Large intestine (tissue), 3 donors: Measurements from ENCODE around the gene UBE2I. TPM values are rescaled to one million over a fixed set of nuclear protein-coding genes. Genes with fewer than 3 reads are reported as not detected.
"Not testable (repeated sequence)": the region's sequence is repeated elsewhere in the genome, so short reads cannot be mapped to it uniquely, and the experiment has no call there.

Experiments used
- DNase-seq, 2 donors: peaks; one replicate each; pipeline versions ENCODE4 v3.0.0 to v3.0.0-alpha.2; 2013
- H3K27ac ChIP-seq: one replicate; pipeline ENCODE4 v1.5.1; 2013; ENCODE audit warnings: low read length
- H3K27me3 ChIP-seq: 2 replicates; pipeline ENCODE4 v1.6.1; 2013; ENCODE audit warnings: low read length; ENCODE audit not compliant: control insufficient read depth, insufficient read depth
- H3K36me3 ChIP-seq: 2 replicates; pipeline ENCODE4 v1.6.1; 2013; ENCODE audit warnings: low read length; ENCODE audit not compliant: control insufficient read depth, insufficient read depth
- H3K4me1 ChIP-seq: one replicate; pipeline ENCODE4 v1.6.1; 2013; ENCODE audit warnings: low read length; ENCODE audit not compliant: control insufficient read depth, insufficient read depth
- H3K4me3 ChIP-seq: one replicate; pipeline ENCODE4 v1.5.1; 2013; ENCODE audit warnings: low read length
- H3K9me3 ChIP-seq: one replicate; pipeline ENCODE4 v1.6.1; 2013; ENCODE audit warnings: mild to moderate bottlenecking, low read depth, low read length, moderate library complexity; ENCODE audit not compliant: control insufficient read depth
- WGBS: methylation state at CpG from one replicate; pipeline ENCODE4 v1.1.5; 2013; ENCODE audit warnings: low lambda C conversion rate; ENCODE audit not compliant: insufficient coverage; 5-methylcytosine and 5-hydroxymethylcytosine counted together
- polyA plus RNA-seq: library from polyadenylated mRNA; unstranded; fragments of 120-200 nt; gene quantifications from one replicate; pipeline ENCODE4 v1.2.1, GENCODE V29; 2013

UBE2I gene
- polyA plus RNA-seq, 1 donor = 130 TPM

- no peak for DNase-seq
- H3K27ac ChIP-seq = no peak overlapping the region
- 100% methylated on average over 4 of the region's 16 CpGs for WGBS
- no peaks in the 10 kb centered on the region for H3K4me1 ChIP-seq
- H3K36me3 ChIP-seq = no peaks in the 10 kb centered on the region
- H3K27me3 ChIP-seq = peaks cover 34% of the 10 kb centered on the region
- H3K9me3 ChIP-seq = peaks cover 4% of the 10 kb centered on the region
- H3K4me3 ChIP-seq = no peak overlapping the region
Observed at GRCh38 chr16:1264345-1265089, 44.9 kb upstream of the UBE2I start.

- Histone ChIP-seq H3K9me3 (peaks cover 4% of the 10 kb centered on the region), H3K27ac (no peak overlapping the region), H3K4me1 (no peaks in the 10 kb centered on the region), H3K36me3 (no peaks in the 10 kb centered on the region), H3K4me3 (no peak overlapping the region), H3K27me3 (peaks cover 28% of the 10 kb centered on the region)
- no peak for DNase-seq
- WGBS = no CpG with 5 or more reads among the region's 13 CpGs
Observed at GRCh38 chr16:1265090-1265630, 44.3 kb upstream of the UBE2I start.

GRCh38 chr16:1265826-1266225, 43.6 kb upstream of the UBE2I start:
- H3K4me1 ChIP-seq = no peaks in the 10 kb centered on the region
- H3K4me3 ChIP-seq = no peak overlapping the region
- no peak overlapping the region for H3K27ac ChIP-seq
- peaks cover 4% of the 10 kb centered on the region for H3K9me3 ChIP-seq
- DNase-seq = no peak
- WGBS = no CpG with 5 or more reads among the region's 19 CpGs
- no peaks in the 10 kb centered on the region for H3K36me3 ChIP-seq
- H3K27me3 ChIP-seq = peaks cover 21% of the 10 kb centered on the region

GRCh38 chr16:1269418-1269817, 40.0 kb upstream of the UBE2I start:
- no CpG with 5 or more reads among the region's 7 CpGs for WGBS
- H3K4me1 ChIP-seq = peaks cover 12% of the 10 kb centered on the region
- not testable (repeated sequence) for H3K4me3 ChIP-seq, H3K27ac ChIP-seq, H3K9me3 ChIP-seq, DNase-seq, H3K36me3 ChIP-seq, H3K27me3 ChIP-seq

- Histone ChIP-seq H3K27ac (no peak overlapping the region), H3K9me3 (no peaks in the 10 kb centered on the region), H3K27me3 (no peaks in the 10 kb centered on the region), H3K4me3 (no peak overlapping the region), H3K36me3 (no peaks in the 10 kb centered on the region), H3K4me1 (peaks cover 12% of the 10 kb centered on the region)
- DNase-seq = no peak
- WGBS = 59% methylated on average over 5 of the region's 12 CpGs
Observed at GRCh38 chr16:1271380-1271723, 38.1 kb upstream of the UBE2I start.

GRCh38 chr16:1271724-1272413, 37.6 kb upstream of the UBE2I start:
- not testable (repeated sequence) for H3K27ac ChIP-seq, H3K36me3 ChIP-seq, H3K4me3 ChIP-seq, H3K27me3 ChIP-seq, H3K9me3 ChIP-seq
- peak; percentile 42 to 73 for DNase-seq
- H3K4me1 ChIP-seq = peaks cover 12% of the 10 kb centered on the region
- WGBS = no CpG with 5 or more reads among the region's 19 CpGs

- DNase-seq = no peak
- H3K9me3 ChIP-seq = no peaks in the 10 kb centered on the region
- no peaks in the 10 kb centered on the region for H3K36me3 ChIP-seq
- H3K27me3 ChIP-seq = peaks cover under 1% of the 10 kb centered on the region
- H3K27ac ChIP-seq = no peak overlapping the region
- peaks cover 12% of the 10 kb centered on the region for H3K4me1 ChIP-seq
- 100% methylated on average over 3 of the region's 9 CpGs for WGBS
- H3K4me3 ChIP-seq = no peak overlapping the region
Observed at GRCh38 chr16:1272453-1273198, 36.8 kb upstream of the UBE2I start.

- no CpG with 5 or more reads among the region's 15 CpGs for WGBS
- H3K27ac ChIP-seq = no peak overlapping the region
- H3K4me3 ChIP-seq = no peak overlapping the region
- DNase-seq = no peak
- H3K9me3 ChIP-seq = no peaks in the 10 kb centered on the region
- peaks cover 12% of the 10 kb centered on the region for H3K4me1 ChIP-seq
- H3K36me3 ChIP-seq = no peaks in the 10 kb centered on the region
- H3K27me3 ChIP-seq = peaks cover 7% of the 10 kb centered on the region
Observed at GRCh38 chr16:1273816-1274215, 35.6 kb upstream of the UBE2I start.

GRCh38 chr16:1274767-1275166, 34.7 kb upstream of the UBE2I start:
- peaks cover 12% of the 10 kb centered on the region for H3K4me1 ChIP-seq
- H3K36me3 ChIP-seq = no peaks in the 10 kb centered on the region
- H3K27me3 ChIP-seq = peaks cover 7% of the 10 kb centered on the region
- DNase-seq = no peak
- no peak overlapping the region for H3K4me3 ChIP-seq
- no peaks in the 10 kb centered on the region for H3K9me3 ChIP-seq
- no CpG with 5 or more reads among the region's 7 CpGs for WGBS
- H3K27ac ChIP-seq = no peak overlapping the region

- H3K4me3 ChIP-seq = no peak overlapping the region
- WGBS = no CpG with 5 or more reads among the region's 30 CpGs
- no peaks in the 10 kb centered on the region for H3K36me3 ChIP-seq
- DNase-seq = no peak
- no peak overlapping the region for H3K27ac ChIP-seq
- H3K27me3 ChIP-seq = peaks cover 7% of the 10 kb centered on the region
- H3K9me3 ChIP-seq = no peaks in the 10 kb centered on the region
- peaks cover 11% of the 10 kb centered on the region for H3K4me1 ChIP-seq
Observed at GRCh38 chr16:1275791-1276579, 33.5 kb upstream of the UBE2I start.
